SK-N-SH treated with all-trans-retinoic acid at 6 μM for 48 hours (cell line): Measurements from ENCODE around the gene USP12.

Experiments
- ATAC-seq: fragments of 200-7000 bp; cut with Tn5 transposase; 3 replicates; pipeline ENCODE4 v1.9.1; 2020; ENCODE audit warnings: mild to moderate bottlenecking, moderate library complexity
- BACH2 ChIP-seq: fragments of 250-450 bp; sonication (Bioruptor Pico); IDR thresholded peaks from 2 replicates; pipeline ENCODE4 v1.9.0; 2021; ENCODE audit warnings: mild to moderate bottlenecking, borderline replicate concordance
- CSDC2 ChIP-seq: fragments of 250-450 bp; sonication (Bioruptor Pico); IDR thresholded peaks from 2 replicates; pipeline ENCODE4 v1.5.0; 2020; ENCODE audit warnings: mild to moderate bottlenecking, moderate library complexity
- CSRNP3 ChIP-seq: fragments of 250-450 bp; sonication (Bioruptor Pico); IDR thresholded peaks from 2 replicates; pipeline ENCODE4 v1.5.1; 2021; ENCODE audit warnings: mild to moderate bottlenecking, moderate library complexity
- GLIS3 ChIP-seq: fragments of 250-450 bp; sonication (Bioruptor Pico); IDR thresholded peaks from 2 replicates; pipeline ENCODE4 v1.5.0; 2020; ENCODE audit warnings: mild to moderate bottlenecking, moderate library complexity
- OSR1 ChIP-seq: fragments of 250-450 bp; sonication (Bioruptor Pico); IDR thresholded peaks from 2 replicates; pipeline ENCODE4 v1.8.0; 2022; ENCODE audit warnings: moderate library complexity, mild to moderate bottlenecking, inconsistent platforms
- PATZ1 ChIP-seq: fragments of 250-450 bp; sonication (Bioruptor Pico); IDR thresholded peaks from 2 replicates; pipeline ENCODE4 v1.8.0; 2020; ENCODE audit warnings: mild to moderate bottlenecking, moderate library complexity, borderline replicate concordance
- POU6F1 ChIP-seq: fragments of 250-450 bp; sonication (Bioruptor Pico); IDR thresholded peaks from 2 replicates; pipeline ENCODE4 v1.8.0; 2021; ENCODE audit warnings: low read depth, mild to moderate bottlenecking, moderate library complexity, borderline replicate concordance
- PPARA ChIP-seq: fragments of 250-450 bp; sonication (Bioruptor Pico); IDR thresholded peaks from 2 replicates; pipeline ENCODE4 v1.5.0; 2020; ENCODE audit warnings: mild to moderate bottlenecking, borderline replicate concordance
- RARB ChIP-seq: fragments of 250-450 bp; sonication (Bioruptor Pico); IDR thresholded peaks from 2 replicates; pipeline ENCODE4 v1.8.0; 2021; ENCODE audit warnings: mild to moderate bottlenecking, moderate library complexity
- SNAI2 ChIP-seq: fragments of 250-450 bp; sonication (Bioruptor Pico); IDR thresholded peaks from 2 replicates; pipeline ENCODE4 v1.5.0; 2020; ENCODE audit warnings: mild to moderate bottlenecking, moderate library complexity
- TCF4 ChIP-seq: fragments of 250-450 bp; sonication (Bioruptor Pico); IDR thresholded peaks from 2 replicates; pipeline ENCODE4 v1.8.0; 2021; ENCODE audit warnings: mild to moderate bottlenecking, moderate library complexity, borderline replicate concordance
- TOX ChIP-seq: fragments of 250-450 bp; sonication (Bioruptor Pico); IDR thresholded peaks from 2 replicates; pipeline ENCODE4 v1.8.0; 2021; ENCODE audit warnings: mild to moderate bottlenecking, moderate library complexity, borderline replicate concordance
- ZC3H10 ChIP-seq: fragments of 250-450 bp; sonication (Bioruptor Pico); IDR thresholded peaks from 2 replicates; pipeline ENCODE4 v1.5.1; 2021; ENCODE audit warnings: mild to moderate bottlenecking, moderate library complexity
- ZFP3 ChIP-seq: fragments of 250-450 bp; sonication (Bioruptor Pico); IDR thresholded peaks from 2 replicates; pipeline ENCODE4 v1.5.0; 2020; ENCODE audit warnings: mild to moderate bottlenecking, moderate library complexity
- ZFP30 ChIP-seq: fragments of 450-650 bp; formaldehyde crosslinking; IDR thresholded peaks from 2 replicates; pipeline ENCODE4 v1.5.0; 2022; ENCODE audit warnings: mild to moderate bottlenecking, moderate library complexity
- ZNF565 ChIP-seq: fragments of 450-650 bp; formaldehyde crosslinking; conservative IDR thresholded peaks from 2 replicates; pipeline ENCODE4 v1.5.0; 2020; ENCODE audit warnings: low read depth, mild to moderate bottlenecking, moderate library complexity
- ZNF70 ChIP-seq: fragments of 450-650 bp; formaldehyde crosslinking; IDR thresholded peaks from 2 replicates; pipeline ENCODE4 v1.5.0; 2020; ENCODE audit warnings: mild to moderate bottlenecking, moderate library complexity
- ZNF8 ChIP-seq: fragments of 450-650 bp; formaldehyde crosslinking; IDR thresholded peaks from 2 replicates; pipeline ENCODE4 v1.5.0; 2020; ENCODE audit warnings: mild to moderate bottlenecking, moderate library complexity
- TF ChIP-seq, protein P1 (sequence below): fragments of 250-450 bp; sonication (Bioruptor Pico); IDR thresholded peaks from 2 replicates; pipeline ENCODE4 v1.5.0; 2020; ENCODE audit warnings: mild to moderate bottlenecking, moderate library complexity

USP12 gene

GRCh38 chr13:27122036-27122435, 49.6 kb downstream of the USP12 start:
- no peak for ATAC-seq

DNA sequence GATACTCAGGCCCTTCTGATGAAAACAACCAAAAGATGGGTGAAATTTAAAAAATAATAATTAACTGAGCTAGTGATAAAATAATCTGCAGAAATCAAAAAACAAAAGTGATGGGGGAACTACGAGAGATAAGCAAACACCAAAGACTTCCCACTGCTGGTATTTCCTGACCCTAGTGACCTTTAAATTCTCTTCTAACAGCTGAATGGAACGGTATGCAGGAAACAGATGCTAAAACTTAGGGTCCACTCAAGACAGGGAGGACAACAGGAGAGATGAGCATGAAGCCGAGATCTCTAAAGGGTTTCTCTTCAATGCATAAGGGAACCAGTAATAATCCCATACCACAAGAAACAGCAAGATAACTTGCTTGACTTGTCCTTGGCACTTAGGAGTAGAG, 50.8 kb downstream of the USP12 start:
- no peak for ATAC-seq
- no peak for TF ChIP-seq RARB (CRISPR knock-in tag)
- TF ChIP-seq PATZ1, result no peak
- TF ChIP-seq OSR1 (CRISPR knock-in tag), result no peak
- no peak for TF ChIP-seq TOX (CRISPR knock-in tag)
- TF ChIP-seq TCF4 (CRISPR knock-in tag), result no peak
- no peak for TF ChIP-seq BACH2 (CRISPR knock-in tag)
- no peak for TF ChIP-seq ZNF70 (CRISPR knock-in tag)
- no peak for TF ChIP-seq CSDC2 (CRISPR knock-in tag)
- TF ChIP-seq ZFP30 (CRISPR knock-in tag), result no peak
- no peak for TF ChIP-seq ZFP3

More at GRCh38 chr13:27122036-27122435, 49.6 kb downstream of the USP12 start:
- TF ChIP-seq OSR1 (CRISPR knock-in tag), result no peak
- no peak for TF ChIP-seq GLIS3
- no peak for TF ChIP-seq ZNF70 (CRISPR knock-in tag)
- no peak for TF ChIP-seq ZC3H10 (CRISPR knock-in tag)
- no peak for TF ChIP-seq ZFP3
- no peak for TF ChIP-seq ZFP30 (CRISPR knock-in tag)
- TF ChIP-seq PATZ1, result no peak
- TF ChIP-seq, protein P1, sequence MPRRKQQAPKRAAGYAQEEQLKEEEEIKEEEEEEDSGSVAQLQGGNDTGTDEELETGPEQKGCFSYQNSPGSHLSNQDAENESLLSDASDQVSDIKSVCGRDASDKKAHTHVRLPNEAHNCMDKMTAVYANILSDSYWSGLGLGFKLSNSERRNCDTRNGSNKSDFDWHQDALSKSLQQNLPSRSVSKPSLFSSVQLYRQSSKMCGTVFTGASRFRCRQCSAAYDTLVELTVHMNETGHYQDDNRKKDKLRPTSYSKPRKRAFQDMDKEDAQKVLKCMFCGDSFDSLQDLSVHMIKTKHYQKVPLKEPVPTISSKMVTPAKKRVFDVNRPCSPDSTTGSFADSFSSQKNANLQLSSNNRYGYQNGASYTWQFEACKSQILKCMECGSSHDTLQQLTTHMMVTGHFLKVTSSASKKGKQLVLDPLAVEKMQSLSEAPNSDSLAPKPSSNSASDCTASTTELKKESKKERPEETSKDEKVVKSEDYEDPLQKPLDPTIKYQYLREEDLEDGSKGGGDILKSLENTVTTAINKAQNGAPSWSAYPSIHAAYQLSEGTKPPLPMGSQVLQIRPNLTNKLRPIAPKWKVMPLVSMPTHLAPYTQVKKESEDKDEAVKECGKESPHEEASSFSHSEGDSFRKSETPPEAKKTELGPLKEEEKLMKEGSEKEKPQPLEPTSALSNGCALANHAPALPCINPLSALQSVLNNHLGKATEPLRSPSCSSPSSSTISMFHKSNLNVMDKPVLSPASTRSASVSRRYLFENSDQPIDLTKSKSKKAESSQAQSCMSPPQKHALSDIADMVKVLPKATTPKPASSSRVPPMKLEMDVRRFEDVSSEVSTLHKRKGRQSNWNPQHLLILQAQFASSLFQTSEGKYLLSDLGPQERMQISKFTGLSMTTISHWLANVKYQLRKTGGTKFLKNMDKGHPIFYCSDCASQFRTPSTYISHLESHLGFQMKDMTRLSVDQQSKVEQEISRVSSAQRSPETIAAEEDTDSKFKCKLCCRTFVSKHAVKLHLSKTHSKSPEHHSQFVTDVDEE (CRISPR knock-in tag), result no peak

- ATAC-seq, result no peak
- TF ChIP-seq POU6F1 (no peak), ZFP30 (CRISPR knock-in tag) (no peak), CSRNP3 (CRISPR knock-in tag) (no peak), ZNF8 (CRISPR knock-in tag) (no peak), ZNF70 (CRISPR knock-in tag) (no peak)
Observed at GRCh38 chr13:27120011-27120410, 51.6 kb downstream of the USP12 start.

- no peak for ATAC-seq
- TF ChIP-seq SNAI2 (CRISPR knock-in tag) (no peak), BACH2 (CRISPR knock-in tag) (no peak), PPARA (no peak), ZNF70 (CRISPR knock-in tag) (no peak), ZFP30 (CRISPR knock-in tag) (no peak), CSDC2 (CRISPR knock-in tag) (no peak), CSRNP3 (CRISPR knock-in tag) (no peak), RARB (CRISPR knock-in tag) (no peak), ZFP3 (no peak), GLIS3 (no peak), ZNF8 (CRISPR knock-in tag) (no peak), ZNF565 (CRISPR knock-in tag) (no peak), OSR1 (CRISPR knock-in tag) (no peak), TOX (CRISPR knock-in tag) (no peak)
- TF ChIP-seq, protein P1 (CRISPR knock-in tag), result no peak
Observed at GRCh38 chr13:27118428-27119054, 53.1 kb downstream of the USP12 start.
